HG03135 (cell line): ENCODE data around the gene NOS3.

Experiments
- ATAC-seq: cut with Tn5 transposase; IDR thresholded peaks from one replicate; pipeline ENCODE4 v1.9.1; 2021; ENCODE audit warnings: mild to moderate bottlenecking, moderate library complexity; ENCODE audit not compliant: unreplicated experiment

The NOS3 gene

DNA sequence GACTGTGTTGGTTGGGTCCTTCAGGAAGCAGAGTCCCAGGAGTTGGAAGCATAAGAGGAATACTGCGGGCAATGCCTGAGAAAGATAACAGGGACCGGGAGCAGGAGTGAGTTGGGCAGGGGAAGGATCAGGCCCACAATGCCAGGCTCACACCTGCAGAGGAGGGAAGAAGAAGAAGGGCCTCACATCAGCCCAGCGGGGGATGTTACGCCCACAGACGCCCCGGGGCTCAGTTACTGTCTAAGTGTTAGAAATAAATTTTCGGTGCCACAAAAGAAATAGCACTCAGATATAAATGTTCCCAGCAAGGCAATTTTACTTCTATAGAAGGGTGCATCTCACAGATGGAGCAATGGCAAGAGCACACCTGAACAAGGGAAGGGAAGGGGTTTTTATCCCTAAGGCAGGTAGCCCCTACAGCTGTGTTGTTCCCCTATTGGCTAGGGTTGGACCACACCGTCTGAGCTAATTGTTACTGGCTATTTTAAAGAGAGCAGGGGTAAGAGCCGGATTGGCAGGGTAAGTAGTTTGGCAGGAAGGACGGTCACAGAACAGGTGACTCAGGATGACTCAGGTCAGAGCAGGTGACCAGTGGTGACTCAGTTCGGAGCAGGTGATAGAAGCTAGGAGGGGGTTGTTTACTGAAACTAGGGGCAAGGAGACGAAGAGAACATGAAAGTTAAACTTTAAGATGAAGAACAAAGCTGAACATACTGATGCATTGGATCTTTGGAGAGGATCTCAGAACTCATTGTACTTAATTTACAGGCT, at the start of gene NOS3:
NOS3 (plus strand) TSS at position 602 of the 771 bp plus-strand sequence. CDS start 2,787 bp downstream, outside the sequence.
- no peak for ATAC-seq

DNA sequence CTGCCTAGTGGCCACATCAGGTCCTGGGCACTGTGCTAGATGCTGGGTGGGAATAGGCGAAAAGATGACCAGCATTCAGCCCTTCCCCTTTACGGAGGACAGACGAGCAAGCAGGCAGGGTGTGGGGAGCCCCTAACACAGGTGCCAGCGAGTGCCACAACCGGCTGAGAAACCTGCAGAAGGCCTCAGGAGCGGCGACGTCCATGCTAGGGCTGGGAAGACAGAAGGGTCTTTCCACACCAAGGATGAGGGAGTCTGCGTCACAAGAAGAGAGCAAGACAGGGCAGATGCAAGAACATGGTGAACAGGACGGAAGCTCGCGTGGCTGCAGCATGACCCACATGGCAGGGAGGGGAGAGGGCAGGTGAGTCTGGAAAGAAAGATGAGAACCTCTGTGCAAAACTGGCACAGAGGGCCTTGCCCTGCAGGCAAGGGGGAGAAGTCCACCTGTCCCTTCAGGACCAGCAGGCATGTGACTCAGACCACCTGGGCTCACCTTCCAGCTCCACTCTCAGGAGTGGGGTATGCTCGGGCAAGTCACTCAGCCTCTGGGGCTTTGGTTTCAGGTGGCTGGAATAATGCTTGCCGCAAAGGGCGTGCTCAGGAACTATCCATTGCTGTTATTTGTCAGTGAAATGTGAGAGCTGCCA, 49.3 kb upstream of the NOS3 start:
- ATAC-seq = no peak

DNA sequence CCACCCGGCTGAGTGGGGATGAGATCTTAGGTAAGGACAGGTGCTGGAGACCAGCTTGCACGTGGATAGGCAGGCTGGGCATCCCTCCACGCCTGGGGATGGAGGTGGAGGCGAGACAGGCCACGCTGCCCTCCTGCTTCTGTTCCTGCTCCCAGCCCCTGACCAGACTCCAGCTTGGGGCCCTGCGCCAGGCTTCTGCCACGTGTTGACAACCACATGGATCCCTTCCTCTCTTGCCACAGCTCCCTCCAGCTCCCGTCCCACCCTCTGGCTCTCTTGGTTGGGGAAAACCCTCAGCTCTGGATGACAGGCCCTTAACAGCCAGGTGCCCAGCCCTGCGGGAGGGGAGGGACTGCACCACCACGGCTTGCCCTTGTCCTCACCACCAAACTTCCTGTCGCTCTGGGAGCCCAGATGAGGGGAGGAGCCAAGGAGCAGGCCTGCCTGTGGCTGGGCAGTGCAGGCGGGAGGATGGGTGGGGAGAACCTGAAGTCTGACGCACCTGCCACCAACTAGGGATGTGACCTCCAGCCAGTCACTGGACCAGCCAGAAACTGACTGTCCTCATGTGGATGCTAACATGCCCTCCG, 48.7 kb upstream of the NOS3 start:
- ATAC-seq = no peak

DNA sequence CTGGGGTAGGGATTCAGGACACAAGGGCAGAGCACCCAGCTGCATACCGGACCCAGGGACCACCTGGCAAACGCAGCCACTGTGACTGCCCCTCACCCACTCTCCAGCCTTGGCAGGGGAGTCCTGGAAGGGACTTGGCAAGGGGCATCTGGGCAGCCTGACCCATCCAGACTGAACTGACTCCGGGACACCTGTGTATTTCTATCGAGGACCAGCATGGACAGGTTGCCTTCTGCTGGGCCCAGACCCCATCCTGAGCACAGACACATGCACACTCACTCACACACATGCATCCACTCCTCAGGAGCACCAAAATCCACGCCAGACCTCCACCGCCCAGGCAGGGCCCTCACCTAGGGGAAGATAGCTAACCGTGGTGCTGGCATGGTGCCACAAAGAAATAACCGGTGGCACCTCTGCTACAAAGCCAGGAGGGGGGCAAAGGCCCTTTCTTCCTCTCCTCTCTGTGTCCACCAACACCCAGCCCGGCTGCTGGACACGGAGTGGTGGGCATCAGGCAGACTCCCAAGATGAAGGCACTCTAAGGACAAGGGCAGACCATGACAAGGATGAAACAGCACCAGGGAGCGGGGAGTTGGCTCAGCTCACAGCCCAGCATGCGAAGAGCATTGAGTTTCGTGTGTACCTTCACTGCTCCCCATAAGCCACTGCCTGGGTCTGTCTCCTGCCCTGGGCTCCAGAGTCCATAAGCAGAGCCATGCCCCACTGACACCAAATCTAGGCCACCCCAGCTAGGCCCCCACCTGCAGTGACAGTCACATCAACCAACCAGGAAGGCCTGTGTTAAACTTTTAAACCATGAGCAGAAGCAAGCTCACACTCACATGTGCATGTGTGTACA, 48.0 kb upstream of the NOS3 start:
- no peak for ATAC-seq

DNA sequence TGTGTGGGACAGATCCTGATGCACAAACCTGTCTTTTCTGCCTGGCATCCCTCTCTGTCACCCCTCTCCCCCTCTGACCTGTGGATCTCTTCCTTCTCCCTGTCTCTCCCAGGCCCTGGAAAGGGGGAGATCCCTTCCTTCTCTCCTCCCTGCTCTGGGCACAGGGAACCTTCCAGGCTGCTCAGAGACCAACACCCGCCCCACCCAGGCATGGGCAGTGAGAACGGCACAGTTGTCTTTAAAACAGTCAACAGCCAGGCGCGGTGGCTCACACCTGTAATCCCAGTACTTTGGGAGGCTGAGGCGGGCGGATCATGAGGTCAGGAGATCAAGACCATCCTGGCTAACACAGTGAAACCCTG, 47.4 kb upstream of the NOS3 start:
- ATAC-seq = no peak

DNA sequence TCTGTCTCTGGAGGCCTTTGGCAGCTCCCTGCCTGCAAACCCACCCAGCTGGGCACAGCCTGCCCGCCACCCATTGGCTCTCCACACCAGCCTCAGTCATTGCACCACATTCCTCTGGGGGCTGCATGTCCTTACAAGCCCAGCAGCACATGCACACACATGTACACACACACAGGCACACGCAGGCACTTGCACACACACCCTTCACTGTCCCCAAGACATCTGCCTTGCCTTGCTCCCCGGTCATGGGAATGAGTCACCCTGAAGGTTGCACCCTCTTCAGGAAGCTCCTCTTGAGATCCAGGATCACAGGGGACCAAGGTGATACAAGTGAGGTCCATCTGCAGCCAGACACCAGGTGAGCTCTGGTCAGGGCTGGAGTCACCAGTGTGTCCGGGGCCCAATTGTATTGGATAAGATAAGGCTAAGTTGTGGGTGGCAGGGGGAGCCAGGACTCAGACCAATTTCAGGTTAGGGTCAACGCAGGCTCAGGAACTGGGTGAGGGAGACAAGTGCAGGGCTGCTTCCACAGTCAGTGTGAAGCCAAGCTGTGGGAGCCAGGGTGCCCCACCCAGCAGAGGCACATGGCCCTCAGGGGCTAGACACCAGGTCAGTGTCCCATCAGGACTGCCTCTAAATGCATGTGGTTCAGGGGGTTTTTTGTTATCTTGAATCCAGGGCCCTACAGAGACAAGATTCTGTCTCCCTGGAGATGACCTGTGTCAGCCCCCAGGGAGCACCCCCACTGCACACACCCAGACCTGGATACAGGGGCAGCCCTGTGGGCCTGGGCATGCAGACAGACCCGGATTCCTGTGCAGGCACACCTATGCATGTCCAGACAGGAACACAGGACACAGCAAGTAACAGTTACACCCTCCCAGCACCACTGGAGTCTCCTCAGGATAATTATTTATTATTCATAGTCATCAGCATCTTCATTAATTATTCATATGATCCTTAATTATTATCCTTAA, 46.5 kb upstream of the NOS3 start:
- no peak for ATAC-seq

DNA sequence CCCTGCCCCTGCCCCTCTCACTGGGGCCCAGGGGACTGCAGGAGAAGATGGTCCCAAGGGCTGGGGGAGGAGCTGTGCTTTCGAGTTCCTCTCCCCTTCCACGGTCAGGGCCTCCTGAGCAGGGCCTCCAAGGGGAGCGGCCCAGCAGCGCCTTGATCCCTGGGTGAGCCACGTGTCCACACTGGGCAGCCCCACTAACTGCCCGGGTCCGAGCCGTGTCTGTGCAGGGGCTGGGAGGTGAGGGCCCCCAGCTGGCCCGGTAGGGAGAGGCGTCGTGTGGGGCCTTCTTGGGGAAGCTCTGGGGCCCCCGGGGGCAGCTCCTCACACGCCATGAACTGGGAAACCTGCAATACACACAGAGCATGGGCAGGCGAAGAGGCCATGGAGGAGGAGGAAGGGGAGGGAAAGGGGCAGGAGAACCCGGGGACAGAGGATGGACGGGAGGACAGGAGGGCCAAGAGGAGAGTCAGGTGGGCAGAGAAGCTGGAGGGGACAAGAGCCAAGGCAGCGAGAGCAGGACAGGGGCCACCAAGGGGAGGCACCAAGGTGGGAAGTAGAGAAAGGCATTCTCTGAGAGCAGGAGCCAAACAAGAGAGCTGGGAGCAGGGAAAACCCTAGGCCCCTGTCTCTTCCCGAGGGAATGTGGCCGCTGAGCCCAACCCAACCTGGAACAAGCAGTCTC, 45.5 kb upstream of the NOS3 start:
- no peak for ATAC-seq

DNA sequence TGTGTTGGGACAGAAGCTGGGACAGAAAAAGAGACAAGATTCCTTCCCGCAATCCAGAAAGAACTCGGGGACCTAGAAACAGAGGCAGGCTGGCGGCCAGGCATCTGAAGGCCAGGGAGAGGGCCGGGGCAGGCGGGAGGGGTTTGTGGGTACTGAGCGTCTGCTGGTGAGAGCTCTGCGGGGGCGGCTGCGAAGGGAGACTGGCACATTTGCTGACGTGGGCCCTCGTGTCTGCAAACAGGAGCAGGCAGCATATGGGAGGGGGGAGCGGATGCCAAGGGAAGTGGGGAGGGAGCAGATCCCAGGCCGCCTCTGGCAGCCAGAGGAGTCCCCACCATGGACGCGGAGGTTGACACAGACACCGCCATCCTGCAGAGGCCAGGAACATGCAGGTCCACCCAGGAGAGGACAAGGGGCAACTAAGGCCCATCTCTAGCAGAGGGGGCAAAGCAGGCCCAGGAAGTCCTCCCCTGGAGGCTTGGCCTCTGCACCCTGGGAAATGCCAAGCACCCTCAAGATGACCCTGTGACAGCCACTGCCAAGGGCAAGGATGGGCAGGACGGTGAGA, 44.9 kb upstream of the NOS3 start:
- no peak for ATAC-seq

DNA sequence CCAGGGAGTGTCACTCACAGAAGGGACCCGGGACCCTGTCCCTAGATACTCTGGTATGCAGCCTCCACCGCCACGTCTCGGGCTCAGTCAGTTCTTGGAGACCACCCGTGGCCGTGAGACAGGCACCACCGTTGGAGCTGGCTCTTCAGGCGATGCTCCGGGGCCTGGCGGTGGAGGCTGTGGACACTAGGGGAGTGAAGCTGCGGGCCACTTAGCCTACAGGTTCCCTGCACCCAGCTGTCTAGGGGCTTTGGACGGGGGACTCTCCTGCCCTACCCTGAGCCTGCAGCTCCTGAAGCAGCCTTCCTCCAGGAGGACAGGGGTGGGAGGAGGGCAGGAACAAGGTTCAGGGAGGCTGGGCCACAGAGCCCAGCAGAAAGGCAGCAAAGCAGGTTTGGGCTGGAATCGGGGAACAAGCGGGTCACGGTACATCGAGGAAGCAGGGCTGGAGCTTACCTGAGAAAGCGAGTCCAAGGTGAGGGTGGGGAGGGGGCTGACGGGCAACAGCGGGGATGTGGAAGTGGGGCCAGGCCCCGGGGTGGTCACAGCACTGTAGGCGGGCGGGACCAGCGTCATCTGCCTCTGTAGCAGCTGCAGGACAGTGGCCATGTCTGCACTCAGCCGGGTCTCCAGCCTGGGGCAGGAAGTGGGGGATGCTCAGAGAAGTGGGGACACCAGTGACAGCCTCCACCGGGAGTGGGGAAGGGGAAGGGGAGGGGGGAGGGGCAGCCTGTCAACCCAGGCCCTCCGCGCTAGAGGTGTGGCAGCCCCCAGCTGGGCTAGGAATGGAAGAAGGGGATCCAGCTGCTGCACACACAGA, 44.2 kb upstream of the NOS3 start:
- ATAC-seq = no peak

DNA sequence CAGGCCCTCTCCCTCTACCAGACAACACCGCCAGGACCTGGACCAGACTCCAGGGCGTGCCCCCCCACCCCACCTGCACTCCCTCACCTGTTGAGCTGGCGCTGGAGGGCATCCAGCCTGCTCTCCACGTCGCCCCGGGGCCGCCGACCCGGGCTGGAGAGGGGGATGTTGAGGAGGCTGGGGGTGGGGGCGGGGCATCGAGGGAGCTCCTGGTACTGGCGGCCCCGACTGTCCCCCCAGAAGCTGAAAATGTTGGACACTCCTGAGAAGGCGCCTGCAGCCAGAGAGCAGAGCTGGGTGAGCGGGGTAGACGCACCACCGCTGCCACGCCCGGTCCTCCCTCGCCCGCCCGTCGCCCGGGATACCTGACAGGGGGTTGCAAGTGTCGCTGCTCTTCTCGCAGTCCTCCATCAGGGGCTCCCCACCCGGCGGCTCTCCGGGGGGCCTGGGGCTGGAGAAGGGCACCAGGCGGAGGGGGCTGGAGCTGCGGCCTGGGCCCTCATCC, 43.5 kb upstream of the NOS3 start:
- ATAC-seq = no peak

DNA sequence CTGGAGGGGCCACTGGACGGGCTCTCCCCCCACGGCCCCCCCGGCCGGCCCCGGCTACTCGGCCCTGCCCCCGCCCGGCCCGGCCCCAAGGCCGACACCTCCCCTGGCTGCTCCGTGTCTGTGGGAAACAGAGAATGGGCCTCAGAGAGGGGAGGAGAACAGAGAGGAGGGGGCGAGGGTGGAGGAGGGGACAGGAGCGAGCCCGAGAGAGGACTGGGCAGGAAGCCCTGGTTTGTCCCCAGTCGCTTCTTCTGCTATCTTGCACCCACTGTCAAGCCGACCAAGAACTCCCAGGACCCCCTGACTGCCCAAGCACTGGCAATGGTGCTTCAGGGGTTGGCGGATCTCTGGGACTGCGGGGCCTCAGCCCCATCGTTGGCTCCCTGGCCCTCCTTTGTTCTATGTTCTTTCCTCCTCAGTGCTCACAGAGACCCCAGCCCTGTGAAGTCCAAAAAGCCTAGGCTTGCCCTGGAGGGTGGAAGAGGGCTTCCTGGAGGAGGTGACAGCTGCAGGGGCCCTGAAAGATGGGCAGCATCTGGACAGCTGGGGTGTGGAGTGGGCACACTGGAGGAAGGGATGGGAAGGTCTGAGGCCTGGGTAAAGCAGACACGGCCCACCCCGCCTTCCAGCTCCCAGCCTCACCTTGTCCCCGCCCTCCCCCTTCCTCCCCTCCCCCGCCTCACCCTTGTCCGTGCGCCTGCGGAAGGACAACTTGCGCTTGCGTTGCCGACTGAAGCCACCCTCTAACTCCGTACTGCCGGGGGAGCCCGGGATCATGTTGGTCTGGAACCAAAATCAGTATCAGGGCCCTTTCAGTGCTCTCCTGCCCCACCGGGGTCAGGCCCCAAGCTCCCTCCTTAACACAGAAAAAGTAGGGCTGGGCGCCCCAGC, 42.8 kb upstream of the NOS3 start:
- ATAC-seq = no peak

DNA sequence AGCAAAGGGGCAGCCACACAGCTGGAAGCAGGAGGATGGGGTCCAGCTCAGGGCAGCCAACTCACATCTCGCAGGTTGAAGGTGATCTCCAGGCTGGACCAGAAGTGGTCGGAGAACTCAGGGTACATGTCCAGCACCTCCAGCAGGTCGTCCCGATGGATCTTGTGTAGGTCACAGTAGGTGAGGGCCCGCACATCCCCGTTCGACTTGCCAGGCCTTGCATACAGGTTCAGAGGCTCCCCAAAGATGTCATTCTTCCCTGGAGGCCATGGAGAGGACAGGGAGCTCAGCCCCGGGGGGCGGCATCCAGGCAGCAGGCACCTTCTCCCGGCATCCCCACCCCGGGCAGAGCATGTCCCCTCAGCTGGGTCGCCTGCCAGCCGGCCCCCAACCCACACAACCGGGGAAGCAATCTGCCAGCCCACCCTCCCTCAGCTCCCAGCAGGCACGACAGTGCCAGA, 42.0 kb upstream of the NOS3 start:
- ATAC-seq = no peak

DNA sequence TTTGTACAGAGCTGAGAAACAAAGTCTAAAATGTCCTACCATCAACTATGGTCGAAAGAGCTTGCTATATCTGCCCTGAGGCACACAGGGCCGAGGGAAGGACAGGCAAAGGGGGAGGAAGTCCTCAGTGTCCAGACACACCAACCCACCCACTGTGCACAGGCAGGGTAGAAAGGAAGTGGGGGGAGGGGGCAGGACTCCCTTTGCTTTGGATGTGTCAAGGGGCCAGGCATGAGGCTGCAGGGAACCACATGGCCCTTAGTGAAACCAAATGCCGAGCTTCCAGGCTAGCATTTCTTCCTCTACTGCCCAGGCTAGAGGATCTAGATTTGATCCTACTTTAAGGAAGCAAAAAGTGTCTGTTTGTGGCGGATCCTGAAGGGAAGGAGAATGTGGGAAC, 41.3 kb upstream of the NOS3 start:
- no peak for ATAC-seq

DNA sequence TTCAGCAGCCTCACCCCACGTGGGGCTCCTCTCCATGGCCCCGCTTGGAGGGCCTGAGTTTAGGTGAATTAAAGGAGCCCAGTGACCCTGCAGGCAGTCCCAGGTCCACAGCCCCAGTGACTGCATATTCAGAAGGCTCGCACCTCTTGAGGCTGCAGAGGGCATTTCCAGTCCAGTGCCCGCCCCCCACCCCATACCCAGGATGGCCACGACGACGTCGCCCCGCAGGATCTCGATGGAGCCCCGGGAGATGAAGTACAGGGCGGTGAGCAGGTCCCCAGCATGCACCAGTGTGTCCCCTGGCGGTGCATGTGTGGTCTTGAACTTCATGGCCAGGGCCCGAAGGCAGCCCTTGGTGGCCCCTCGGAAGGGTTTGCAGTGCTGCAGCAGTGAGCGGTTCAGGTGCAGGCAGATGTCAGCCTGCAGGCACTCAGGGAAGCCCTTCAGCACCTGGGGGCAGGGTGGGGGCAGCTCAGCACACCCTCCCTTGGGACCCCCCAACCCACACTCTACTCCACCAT, 40.8 kb upstream of the NOS3 start:
- no peak for ATAC-seq

DNA sequence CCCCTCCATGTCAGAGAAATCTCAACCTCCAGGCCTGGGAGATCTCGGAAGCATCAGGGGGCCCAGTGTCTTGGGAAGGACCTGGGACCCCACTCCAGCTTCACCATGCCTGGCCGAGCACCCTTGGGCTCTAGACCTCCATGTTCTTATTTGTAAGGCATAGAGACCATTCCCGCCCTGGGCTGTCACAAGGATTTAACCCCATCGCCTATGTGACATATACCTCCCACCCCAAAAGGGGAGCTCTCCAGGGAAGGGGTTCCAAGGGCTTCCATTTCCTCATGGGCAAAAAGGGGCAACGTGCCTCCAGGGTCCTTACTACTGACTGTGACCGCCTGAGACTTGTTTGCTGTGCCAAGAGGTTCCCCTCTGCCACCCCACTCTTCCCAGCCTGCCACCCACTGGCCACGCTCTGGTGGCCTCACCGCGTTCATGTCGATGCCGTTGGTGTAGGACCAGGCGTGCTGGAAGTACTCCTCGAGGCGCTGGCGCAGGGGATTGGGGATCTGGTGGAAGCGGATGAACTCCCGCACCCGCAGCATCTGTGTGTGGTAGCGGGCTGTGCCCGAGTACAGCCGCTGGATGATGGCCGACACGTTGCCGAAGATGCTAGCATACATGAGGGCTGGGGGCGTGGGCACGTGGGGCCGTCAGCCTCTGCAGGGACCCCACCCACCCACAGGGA, 40.2 kb upstream of the NOS3 start:
- ATAC-seq = no peak

DNA sequence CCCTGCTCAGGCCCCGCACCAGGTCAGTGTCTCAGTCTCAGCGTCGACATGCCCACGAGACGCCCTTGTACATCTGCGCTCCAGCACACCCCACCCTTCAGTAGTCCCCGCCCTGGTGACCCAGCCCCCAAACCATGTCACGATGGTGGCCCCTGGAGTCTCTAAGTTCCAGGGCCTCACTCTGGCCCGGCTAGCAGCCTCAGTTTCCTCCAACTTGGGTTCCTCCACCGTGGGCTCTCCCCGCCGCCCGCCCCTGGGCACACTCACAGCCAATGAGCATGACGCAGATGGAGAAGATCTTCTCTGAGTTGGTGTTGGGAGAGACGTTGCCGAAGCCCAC, 39.7 kb upstream of the NOS3 start:
- ATAC-seq = no peak
